Mucosa of stomach (tissue), 1 donor: ENCODE results near the gene MAL.
A peak's percentile ranks its signal among the peaks of the same experiment; 100 is the strongest.

Experiments
- H3K27me3 ChIP-seq: one replicate; pipeline ENCODE4 v1.7.0; 2013; ENCODE audit warnings: mild to moderate bottlenecking, low read length; ENCODE audit not compliant: control insufficient read depth, insufficient read depth
- H3K36me3 ChIP-seq: one replicate; pipeline ENCODE4 v1.7.0; 2013; ENCODE audit warnings: low read length; ENCODE audit not compliant: control insufficient read depth, insufficient read depth
- H3K4me1 ChIP-seq: one replicate; pipeline ENCODE4 v1.7.0; 2013; ENCODE audit warnings: mild to moderate bottlenecking, low read length; ENCODE audit not compliant: control insufficient read depth, insufficient read depth
- H3K4me3 ChIP-seq: one replicate; pipeline ENCODE4 v1.7.0; 2013; ENCODE audit warnings: low read length
- H3K9ac ChIP-seq: one replicate; pipeline ENCODE4 v1.7.0; 2013; ENCODE audit warnings: mild to moderate bottlenecking, low read length, moderate library complexity
- H3K9me3 ChIP-seq: one replicate; pipeline ENCODE4 v1.7.0; 2013; ENCODE audit warnings: mild to moderate bottlenecking, low read length, moderate library complexity; ENCODE audit not compliant: control insufficient read depth
- donor health status: Pancreatic carcinoma.

MAL gene

GRCh38 chr2:95040426-95040825, 14.9 kb downstream of the MAL start:
- no peaks in the 10 kb centered on the region for H3K36me3 ChIP-seq
- H3K9ac ChIP-seq = no peak overlapping the region
- H3K4me3 ChIP-seq = no peak overlapping the region
- H3K9me3 ChIP-seq = no peaks in the 10 kb centered on the region
- peaks cover 39% of the 10 kb centered on the region for H3K4me1 ChIP-seq
- H3K27me3 ChIP-seq = no peaks in the 10 kb centered on the region

DNA sequence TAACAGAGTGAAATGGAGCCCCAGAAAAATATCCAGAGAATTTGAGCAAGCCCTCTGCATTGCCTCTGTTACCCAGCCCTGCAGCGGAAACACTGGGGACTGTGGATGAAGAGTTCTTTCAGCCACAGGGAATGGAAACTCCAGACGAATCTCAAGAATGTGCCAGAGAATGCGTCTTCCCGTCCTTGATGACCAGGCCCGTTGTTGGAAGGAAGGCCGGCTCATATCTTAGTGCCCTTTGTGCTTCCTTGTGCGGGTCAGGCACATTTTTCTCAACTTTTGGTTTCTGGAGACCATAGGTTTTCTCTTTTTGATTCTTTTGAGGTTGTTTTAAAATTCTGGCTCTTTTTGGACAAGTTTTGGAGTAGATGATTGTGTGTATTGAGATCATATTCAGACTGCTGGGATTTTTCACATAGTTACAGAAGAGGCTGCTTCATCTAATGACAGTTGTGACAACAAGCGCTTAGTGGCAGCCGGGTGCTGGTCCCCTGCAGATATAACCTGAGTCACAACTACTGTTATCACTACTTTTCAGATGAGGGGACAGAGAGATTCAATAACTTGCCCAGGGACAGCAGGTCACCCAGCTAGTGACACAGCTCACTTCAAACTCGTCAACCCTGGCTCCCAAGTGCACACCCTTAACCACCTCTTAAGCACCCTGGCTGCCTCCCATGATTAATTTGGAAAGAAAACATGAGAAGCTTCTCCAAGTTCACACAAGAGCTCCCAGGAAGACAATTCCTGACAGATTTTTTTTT, 15.7 kb downstream of the MAL start:
- H3K27me3 ChIP-seq = no peaks in the 10 kb centered on the region
- H3K36me3 ChIP-seq = no peaks in the 10 kb centered on the region
- no peak overlapping the region for H3K4me3 ChIP-seq
- H3K9me3 ChIP-seq = no peaks in the 10 kb centered on the region
- no peak overlapping the region for H3K9ac ChIP-seq
- H3K4me1 ChIP-seq = peaks cover 39% of the 10 kb centered on the region

DNA sequence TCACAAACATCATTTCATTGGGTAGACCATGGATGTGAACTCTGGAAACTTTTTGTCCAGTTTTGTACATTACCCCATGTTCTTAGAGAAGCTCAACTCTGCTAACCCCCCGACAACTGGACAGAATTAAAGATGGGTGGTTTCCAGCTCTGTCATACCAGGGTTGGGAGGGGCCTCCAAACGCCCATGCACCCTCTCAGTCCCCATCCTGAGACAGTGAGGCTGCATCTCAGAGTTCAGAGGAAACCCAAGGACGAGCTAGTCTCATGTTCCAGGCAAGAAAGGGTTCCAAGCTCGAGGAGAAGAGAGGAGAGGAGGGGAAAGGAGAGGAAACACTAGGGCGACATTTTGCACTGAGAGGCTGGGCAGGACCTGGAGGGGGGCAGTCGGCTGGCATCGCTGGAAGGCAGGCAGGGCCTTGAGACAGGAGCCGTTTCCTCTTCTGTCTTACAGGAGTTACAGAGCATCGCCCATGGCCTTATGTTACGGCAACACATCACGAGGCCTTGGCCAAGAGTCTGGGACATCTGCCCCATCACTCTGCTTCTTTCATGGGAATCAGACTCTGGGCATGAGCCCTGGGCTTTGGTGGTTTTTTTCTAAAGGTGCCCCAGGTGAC, 16.4 kb downstream of the MAL start:
- Histone ChIP-seq H3K9me3 (no peaks in the 10 kb centered on the region), H3K27me3 (no peaks in the 10 kb centered on the region), H3K4me3 (no peak overlapping the region), H3K36me3 (no peaks in the 10 kb centered on the region), H3K9ac (no peak overlapping the region), H3K4me1 (peaks cover 39% of the 10 kb centered on the region)

GRCh38 chr2:95042472-95043271, 17.2 kb downstream of the MAL start:
- Histone ChIP-seq H3K36me3 (no peaks in the 10 kb centered on the region), H3K9me3 (no peaks in the 10 kb centered on the region), H3K27me3 (no peaks in the 10 kb centered on the region), H3K9ac (peak overlapping the region; percentile 40), H3K4me3 (no peak overlapping the region), H3K4me1 (peaks cover 40% of the 10 kb centered on the region)

GRCh38 chr2:95043300-95044093, 18.0 kb downstream of the MAL start:
- Histone ChIP-seq H3K9me3 (no peaks in the 10 kb centered on the region), H3K4me3 (no peak overlapping the region), H3K9ac (peak overlapping the region; percentile 40), H3K27me3 (no peaks in the 10 kb centered on the region), H3K36me3 (no peaks in the 10 kb centered on the region), H3K4me1 (peaks cover 48% of the 10 kb centered on the region)

DNA sequence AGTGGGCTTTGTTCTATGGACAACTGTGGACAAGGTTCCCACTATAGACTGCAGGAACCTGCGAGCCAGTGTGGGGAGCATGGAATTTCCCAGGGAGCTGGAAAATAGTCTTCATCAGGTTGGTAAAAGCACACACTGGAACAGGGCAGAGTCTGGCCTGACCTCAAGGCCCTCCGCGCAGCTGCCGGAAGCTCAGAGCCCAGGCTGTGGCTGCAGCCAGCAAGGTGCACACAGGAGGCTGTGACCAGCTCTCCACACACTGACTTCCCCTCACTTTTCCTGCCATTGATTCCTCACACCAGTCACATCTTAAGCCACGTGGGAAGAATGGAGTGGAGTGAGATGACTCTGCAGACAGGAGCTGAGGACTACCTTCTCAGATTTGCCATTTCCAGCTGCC, 19.1 kb downstream of the MAL start:
- Histone ChIP-seq H3K36me3 (no peaks in the 10 kb centered on the region), H3K27me3 (no peaks in the 10 kb centered on the region), H3K9ac (no peak overlapping the region), H3K9me3 (no peaks in the 10 kb centered on the region), H3K4me1 (peaks cover 57% of the 10 kb centered on the region), H3K4me3 (no peak overlapping the region)

- H3K4me3 ChIP-seq = no peak overlapping the region
- no peak overlapping the region for H3K9ac ChIP-seq
- H3K27me3 ChIP-seq = peaks cover 4% of the 10 kb centered on the region
- no peaks in the 10 kb centered on the region for H3K9me3 ChIP-seq
- peaks cover 43% of the 10 kb centered on the region for H3K4me1 ChIP-seq
- H3K36me3 ChIP-seq = no peaks in the 10 kb centered on the region
Measured at GRCh38 chr2:95046371-95047112, 21.0 kb downstream of the MAL start.

DNA sequence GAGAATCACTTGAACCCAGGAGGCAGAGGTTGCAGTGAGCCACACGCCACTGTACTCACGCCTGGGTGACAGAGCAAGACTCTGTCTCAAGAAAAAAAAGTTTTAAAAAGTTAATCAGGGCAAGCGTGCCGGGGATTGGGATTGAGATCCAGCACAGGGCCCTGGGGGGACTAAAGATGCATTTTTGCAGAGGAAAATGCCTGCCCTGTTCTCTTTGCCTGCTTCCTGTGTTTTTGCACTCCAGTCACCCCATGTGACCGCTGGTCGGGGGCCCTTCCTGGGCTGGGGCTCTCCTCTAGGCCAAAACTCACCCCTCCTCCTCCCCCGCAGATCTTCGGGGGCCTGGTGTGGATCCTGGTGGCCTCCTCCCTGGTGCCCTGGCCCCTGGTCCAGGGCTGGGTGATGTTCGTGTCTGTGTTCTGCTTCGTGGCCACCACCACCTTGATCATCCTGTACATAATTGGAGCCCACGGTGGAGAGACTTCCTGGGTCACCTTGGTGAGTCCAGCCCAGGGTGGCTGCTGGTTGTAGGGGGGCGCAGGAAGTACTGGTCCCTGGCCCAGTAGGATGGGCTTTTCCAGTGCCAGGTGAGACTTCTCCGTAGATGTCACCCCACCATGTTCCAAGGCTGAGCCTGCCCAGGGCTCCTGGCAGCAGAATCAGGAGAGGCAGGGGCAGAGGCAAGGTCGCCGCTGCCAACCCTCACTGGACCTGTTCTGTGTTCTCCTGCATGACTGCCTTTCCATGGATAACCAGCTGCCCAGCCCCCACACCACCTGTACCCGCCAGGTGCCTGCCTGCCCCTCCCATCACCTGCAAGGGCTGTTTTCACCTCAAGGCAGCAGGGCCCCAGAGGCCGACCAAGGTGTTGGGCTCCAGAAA, 22.4 kb downstream of the MAL start:
- no peak overlapping the region for H3K9ac ChIP-seq
- no peaks in the 10 kb centered on the region for H3K9me3 ChIP-seq
- H3K27me3 ChIP-seq = peaks cover 5% of the 10 kb centered on the region
- H3K4me3 ChIP-seq = no peak overlapping the region
- peaks cover 31% of the 10 kb centered on the region for H3K4me1 ChIP-seq
- no peaks in the 10 kb centered on the region for H3K36me3 ChIP-seq

DNA sequence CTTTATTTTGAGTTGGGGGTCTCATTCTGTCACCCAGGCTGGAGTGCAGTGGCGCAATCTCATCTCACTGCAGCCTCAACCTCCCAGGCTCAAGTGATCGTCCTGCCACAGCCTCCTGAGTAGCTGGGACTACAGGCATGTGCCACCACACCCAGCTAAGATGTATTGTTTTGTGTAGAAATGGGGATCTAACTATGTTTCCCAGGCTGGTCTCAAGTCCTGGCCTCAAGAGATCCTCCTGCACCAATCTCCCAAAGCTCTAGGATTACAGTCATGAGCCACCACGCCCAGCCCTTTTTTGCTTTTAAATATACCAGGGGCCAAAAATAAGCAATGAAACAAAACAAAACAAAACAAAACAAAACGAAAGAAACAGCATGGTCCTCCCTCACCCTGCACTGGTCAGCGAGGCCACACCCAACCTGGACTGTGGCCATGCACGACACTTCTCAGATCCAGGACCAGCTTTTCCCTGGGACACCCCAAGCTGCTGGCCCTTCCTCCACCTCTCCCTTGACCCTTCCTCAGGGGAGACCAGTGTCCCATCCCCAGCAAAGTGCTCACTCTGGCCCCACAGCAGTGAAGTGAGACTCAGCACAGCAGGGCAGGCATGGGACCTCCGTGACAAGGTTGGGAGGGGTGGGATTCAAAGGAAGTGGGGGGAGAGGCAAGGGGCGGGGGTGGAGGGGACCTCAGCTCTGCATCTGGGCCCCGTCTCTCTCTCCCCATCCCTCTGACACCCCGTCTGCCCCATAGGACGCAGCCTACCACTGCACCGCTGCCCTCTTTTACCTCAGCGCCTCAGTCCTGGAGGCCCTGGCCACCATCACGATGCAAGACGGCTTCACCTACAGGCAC, 23.5 kb downstream of the MAL start:
- H3K4me3 ChIP-seq = no peak overlapping the region
- H3K9me3 ChIP-seq = no peaks in the 10 kb centered on the region
- peaks cover 26% of the 10 kb centered on the region for H3K4me1 ChIP-seq
- no peaks in the 10 kb centered on the region for H3K36me3 ChIP-seq
- H3K9ac ChIP-seq = no peak overlapping the region
- peaks cover 11% of the 10 kb centered on the region for H3K27me3 ChIP-seq

- no peak overlapping the region for H3K4me3 ChIP-seq
- no peaks in the 10 kb centered on the region for H3K36me3 ChIP-seq
- peaks cover 13% of the 10 kb centered on the region for H3K27me3 ChIP-seq
- H3K4me1 ChIP-seq = peaks cover 24% of the 10 kb centered on the region
- no peak overlapping the region for H3K9ac ChIP-seq
- H3K9me3 ChIP-seq = no peaks in the 10 kb centered on the region
Measured at GRCh38 chr2:95049683-95049955, 24.1 kb downstream of the MAL start.
